Urothelium cell line (cell line): ENCODE results near the gene PRRT4.

Experiments used
- DNase-seq: peaks from one replicate; pipeline ENCODE4 v3.0.0; 2011; ENCODE audit warnings: low spot score, mixed read lengths
- FAIRE-seq: peaks from 2 replicates; lab custom pipeline; 2011; peaks lifted over from hg19 to GRCh38; lab: Jason Lieb, UNC

PRRT4 gene

DNA sequence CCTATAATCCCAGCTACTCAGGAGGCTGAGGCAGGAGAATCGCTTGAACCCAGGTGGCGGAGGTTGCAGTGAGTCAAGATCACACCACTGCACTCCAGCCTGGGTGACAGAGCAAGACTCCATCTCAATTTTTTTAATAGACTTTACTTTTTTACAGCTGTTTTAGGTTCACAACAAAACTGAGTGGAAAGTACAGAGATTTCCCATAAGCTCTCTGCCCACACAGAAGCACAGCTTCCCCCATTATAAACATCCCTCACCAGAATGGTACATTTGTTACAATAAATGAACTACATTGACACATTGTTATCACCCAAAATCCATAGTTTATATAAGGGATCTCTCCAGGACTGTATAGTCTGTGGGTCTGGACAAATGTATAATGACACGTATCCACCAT is 14.6 kb upstream of the PRRT4 start:
- FAIRE-seq: no peak
- DNase-seq: no peak

- no peak for FAIRE-seq
- DNase-seq: no peak
Measured at GRCh38 chr7:128374041-128374440, 12.6 kb upstream of the PRRT4 start.

DNA sequence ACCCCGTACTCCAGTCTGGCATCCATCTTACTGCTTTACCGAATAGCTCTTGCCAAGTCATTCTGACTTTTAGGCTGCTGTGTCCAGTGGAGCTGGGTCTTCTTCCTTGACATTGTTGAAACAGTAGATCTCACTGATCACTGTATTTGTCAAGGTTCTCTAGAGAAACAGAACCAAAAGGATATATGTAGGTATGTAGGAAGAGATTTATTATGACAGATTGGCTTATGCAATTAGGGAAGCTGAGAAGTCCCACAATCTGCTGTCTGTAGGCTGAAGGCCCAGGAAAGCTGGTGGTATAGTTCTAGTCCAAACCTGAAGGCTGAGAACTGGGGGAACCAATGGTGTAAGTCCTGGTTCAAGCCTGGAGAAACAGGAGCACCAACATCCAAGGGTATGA is 12.1 kb upstream of the PRRT4 start:
- FAIRE-seq: no peak

DNA sequence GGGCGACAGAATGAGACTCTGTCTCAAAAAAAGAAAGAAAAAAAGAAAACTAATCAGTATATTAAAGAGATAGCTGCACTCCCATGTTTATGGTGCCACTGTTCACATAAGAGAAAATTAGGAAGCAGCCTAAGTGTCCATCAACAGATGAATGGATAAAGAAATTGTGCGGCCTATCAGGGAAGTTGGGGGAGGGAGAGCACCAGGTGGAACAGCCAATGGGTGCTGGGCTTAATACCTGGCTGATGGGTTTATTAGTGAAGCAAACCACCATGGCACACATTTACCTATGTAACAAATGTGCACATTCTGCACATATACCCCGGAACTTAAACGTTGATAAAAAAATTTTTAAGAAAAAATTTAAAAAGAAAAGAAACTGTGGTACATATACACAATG is 9.0 kb upstream of the PRRT4 start:
- no peak for DNase-seq
- FAIRE-seq: no peak

More for the DNA sequence above, 12.1 kb upstream of the PRRT4 start:
- no peak for DNase-seq

DNA sequence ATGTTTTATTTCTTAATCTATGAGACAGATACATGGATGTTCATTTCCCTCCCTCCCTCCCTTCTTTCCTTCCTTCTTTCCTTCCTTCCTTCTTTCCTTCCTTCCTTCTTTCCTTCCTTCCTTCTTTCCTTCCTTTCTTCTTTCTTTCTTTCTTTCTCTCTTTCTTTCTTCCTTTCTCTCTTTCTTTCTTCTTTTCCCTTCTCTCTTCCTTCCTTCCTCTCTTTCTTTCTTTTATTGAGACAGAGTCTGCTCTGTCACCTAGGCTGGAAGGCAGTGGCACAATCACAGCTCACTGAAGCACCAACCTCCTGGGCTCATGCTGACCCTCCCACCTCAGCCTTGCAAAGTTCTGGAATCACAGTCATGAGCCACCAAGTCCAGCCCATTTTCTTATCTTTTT is 5.5 kb upstream of the PRRT4 start:
- DNase-seq (no peak), FAIRE-seq (no peak)

- DNase-seq: no peak
- FAIRE-seq: no peak
Measured at GRCh38 chr7:128366300-128366699, 4.8 kb upstream of the PRRT4 start.

DNA sequence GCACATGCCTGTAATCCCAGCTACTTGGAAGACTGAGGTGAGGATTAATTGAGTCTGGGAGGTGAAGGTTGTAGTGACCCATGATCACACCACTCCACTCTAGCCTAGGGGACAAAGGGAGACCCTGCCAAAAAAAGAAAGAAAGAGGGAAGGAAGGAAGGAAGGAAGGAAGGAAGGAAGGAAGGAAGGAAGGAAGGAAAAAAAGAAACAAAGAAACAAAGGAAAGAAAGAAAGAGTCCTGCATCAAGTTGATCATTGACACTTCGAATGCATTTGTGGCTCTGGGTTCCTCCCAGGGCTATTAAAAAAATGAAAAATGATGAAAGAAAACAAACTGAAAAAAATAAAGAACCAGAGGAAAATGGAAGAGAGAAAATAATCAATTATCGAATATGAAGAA is 3.9 kb upstream of the PRRT4 start:
- FAIRE-seq (no peak), DNase-seq (no peak)

DNA sequence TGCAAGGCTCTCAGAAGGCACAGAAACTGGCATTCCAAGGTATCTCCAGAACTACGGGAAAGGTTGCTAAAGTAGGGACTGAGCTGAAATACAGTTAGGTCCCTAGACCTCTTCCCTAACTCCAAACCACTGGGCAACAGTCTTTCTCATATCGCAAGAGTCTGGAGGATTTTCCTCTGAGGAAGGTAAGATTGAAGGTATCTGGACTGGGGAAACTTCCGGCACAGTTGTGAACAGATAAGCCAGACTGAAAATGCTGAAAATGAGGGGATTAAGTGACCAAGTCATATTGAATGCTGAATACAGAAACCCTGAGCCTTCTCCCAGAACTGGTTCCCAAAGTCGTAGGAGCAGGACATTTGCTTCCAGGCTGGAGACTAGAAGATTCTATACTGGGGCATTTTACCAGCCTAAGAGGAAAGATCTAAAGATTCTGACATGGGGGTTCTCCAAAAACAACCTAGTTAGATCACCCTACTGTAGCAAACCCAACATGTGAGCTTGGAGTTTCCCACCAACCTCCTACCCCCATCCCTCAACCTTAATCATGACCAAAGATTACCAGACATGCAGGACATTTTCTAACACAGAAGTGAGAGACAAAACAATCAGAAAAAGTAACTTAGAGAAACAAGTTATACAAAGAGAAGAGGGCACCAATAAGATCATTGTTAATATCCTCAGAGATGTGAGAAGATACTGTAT is 2.8 kb upstream of the PRRT4 start:
- DNase-seq: no peak

DNA sequence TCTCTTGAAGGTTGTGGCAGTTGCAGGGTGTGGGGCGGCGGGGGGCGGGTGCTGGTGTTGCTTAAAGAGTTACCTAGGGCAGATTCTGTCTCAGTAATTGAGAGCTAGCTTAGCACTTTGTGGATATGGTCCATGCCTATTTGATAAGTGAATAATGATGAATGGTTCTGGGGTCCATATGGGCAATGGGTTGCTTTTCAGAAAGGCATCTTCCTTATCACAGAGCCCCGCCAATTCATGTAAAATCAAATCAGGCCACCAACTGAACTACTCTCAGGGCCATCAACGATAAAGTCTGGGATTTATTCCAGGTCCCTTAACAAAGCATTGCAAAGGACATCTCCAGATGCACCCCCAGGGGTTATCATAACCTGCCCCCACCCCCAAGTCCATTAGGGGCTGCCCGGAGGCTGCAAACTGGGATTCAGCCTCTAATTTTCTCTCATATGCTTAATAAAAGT is 1.8 kb upstream of the PRRT4 start:
- FAIRE-seq (no peak), DNase-seq (no peak)

More for the DNA sequence above, 2.8 kb upstream of the PRRT4 start:
- FAIRE-seq: no peak

- DNase-seq (no peak), FAIRE-seq (no peak)
Measured at GRCh38 chr7:128362670-128363069, 1.2 kb upstream of the PRRT4 start.

DNA sequence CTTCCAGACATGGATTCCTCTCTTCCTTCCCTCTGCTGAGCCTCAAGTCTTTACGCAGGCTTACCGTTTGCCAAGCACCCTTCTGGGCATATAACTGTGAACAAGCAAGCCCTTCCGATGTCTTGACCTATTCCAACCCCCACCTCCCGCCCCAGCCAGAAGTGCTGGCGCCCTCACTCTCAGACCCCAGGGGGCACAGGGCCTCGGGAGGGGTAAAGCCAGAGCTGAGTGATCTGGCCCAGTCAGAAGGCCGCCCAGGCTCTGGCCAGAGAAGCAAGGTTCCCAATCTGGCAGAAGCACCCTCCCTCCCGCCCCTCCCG is 1.2 kb downstream of the PRRT4 start:
- no peak for FAIRE-seq

GRCh38 chr7:128359939-128360338 is 1.6 kb downstream of the PRRT4 start:
- no peak for DNase-seq
- no peak for FAIRE-seq

More for the DNA sequence above, 1.2 kb downstream of the PRRT4 start:
- DNase-seq: no peak

- no peak for FAIRE-seq
- DNase-seq: no peak
Measured at GRCh38 chr7:128359336-128359735, 2.2 kb downstream of the PRRT4 start.

DNA sequence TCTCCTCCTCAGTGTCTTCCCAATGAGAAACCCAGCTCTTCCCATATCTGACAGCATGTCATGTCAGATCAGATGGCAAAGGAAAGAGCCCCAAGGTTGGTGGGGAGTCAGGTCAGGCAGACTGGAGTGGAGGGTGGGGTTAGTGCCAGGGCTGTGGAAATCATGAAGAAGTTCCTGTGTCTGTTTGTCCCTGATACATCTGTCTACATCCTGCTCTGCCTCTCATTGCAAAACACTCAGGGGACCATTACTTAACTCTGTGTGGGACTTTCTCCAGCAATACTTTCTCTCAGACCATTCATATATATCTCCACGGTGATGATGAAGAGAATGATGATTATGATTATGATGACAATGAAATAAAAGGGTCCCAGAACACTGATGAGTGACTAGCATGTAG is 3.3 kb downstream of the PRRT4 start:
- FAIRE-seq: no peak
- no peak for DNase-seq

- FAIRE-seq (no peak), DNase-seq (no peak)
Measured at GRCh38 chr7:128357217-128357613, 4.3 kb downstream of the PRRT4 start.

- DNase-seq: no peak
Measured at GRCh38 chr7:128356546-128357216, 4.8 kb downstream of the PRRT4 start.

DNA sequence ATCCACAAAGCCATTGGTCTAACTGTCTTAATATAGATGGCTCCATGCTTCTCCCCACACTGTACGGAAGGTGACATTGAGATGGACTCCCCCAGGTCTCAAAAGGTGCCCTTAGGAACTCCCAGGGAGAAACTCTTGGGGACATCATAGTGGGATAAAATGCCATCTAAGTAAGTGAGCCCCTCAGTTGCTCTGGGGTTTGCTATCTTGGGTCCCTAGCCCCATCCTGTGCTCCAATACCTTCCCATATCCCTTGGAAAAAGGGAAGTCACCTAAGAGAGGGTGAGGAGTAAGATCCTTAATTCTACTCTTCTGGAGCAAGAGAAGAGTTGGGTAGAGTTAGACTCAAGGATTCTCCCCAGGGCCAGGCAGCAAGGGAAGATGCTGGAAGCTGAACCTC is 7.9 kb downstream of the PRRT4 start:
- DNase-seq: no peak
- no peak for FAIRE-seq

More at GRCh38 chr7:128356546-128357216, 4.8 kb downstream of the PRRT4 start:
- no peak for FAIRE-seq

- DNase-seq: no peak
- no peak for FAIRE-seq
Measured at GRCh38 chr7:128353189-128353588, 8.3 kb downstream of the PRRT4 start.

DNA sequence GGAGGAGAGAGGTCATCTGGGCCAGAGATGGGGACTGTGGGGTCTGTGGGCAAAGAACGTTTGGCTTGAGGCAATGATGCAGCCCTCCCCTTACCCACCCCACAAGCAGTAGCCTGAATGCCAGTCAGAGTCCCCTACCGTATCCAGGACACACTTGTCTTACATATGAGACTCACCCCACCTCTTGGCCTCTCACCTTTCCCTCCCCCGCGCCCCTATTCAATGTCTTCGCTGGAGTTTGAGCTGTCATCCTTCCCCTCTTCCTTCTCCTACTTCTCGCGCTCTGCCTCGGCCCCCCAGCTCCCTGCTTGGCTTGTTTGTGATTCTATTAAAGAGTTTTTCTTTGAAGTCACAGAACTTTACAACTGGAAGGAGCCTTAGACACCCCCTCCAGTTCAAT is 8.9 kb downstream of the PRRT4 start:
- DNase-seq (no peak), FAIRE-seq (no peak)

GRCh38 chr7:128352153-128352537 is 9.3 kb downstream of the PRRT4 start:
- DNase-seq (no peak), FAIRE-seq (no peak)

DNA sequence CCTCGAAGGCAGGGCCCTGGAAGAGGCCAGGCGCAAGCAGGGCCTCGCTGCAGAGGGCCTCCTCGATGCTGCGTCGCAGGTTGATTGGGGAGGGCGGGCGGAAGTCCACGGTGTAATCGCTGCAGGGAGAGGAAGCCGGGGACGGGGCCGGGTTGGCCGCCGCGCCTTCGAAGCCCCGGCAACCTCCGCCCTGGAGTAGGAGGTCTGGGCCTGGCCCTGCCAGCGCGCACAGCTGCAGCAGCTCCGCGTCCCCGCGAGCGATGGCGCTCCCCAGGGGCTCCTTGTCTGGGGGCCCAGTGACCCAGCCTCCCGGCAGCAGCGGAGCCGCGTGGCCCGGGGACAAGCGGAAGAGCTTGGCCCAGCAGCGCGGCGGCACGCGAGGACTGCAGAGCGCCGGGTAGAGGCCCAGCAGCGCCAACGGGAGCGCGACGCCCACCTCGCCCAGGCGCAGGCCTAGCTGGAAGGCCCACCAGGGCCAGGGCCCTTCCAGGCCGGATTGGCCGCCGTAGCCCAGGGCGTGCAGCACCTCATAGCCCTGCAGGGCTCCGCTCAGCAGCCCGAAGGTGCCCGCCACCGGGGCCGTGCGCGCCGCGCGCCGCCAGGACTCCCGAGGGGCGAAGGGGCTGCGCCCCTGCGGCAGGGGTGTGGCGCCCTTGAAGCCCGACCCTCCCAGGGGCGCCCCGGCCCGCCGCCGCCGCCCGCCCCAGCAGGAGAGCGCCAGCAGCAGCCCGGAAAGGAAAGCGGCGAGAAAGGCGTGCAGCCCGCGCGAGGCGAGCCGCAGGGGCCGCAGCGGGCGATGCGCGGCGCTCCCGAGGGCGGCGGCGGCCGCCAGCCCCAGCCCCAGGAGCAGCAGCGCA is 10.0 kb downstream of the PRRT4 start:
- DNase-seq: no peak
- no peak for FAIRE-seq
